ENCODE measurements around the gene PHOX2A. TPM values are rescaled to one million over a fixed set of nuclear protein-coding genes. Genes with fewer than 3 reads are reported as not detected.
A peak's percentile ranks its signal among the peaks of the same experiment; 100 is the strongest.

PHOX2A gene
- total RNA-seq (2021) (1.3 to 1.6 TPM (median 1.3 TPM) in 3 replicates), Bru-seq, nascent RNA (percentile 36 among the genes with signal in this experiment)
- long read RNA-seq, experiment 1, result 0 reads
- long read RNA-seq, experiment 2, partial matches to known transcripts, result 0 of 2 reads
- long read RNA-seq, experiment 2, other reads (novel, unspliced or antisense), result 1 of 2 reads
- long read RNA-seq, experiment 3, result 0 reads

- no peaks in the 10 kb centered on the region for H3K36me3 Mint-ChIP-seq
- H3K27me3 Mint-ChIP-seq (ENCODE audit: low read depth), result peaks cover 45% of the 10 kb centered on the region
- peaks cover 35% of the 10 kb centered on the region for H3K4me1 Mint-ChIP-seq
- peak; percentile 36 for ATAC-seq
- peak; percentile 68 for DNase-seq (ENCODE audit: low spot score)
- peak within 1 kb of the TSS; percentile 74 for H3K4me3 Mint-ChIP-seq
- POLR2A ChIA-PET, result no interaction called here
- no peak within 1 kb of the TSS for H3K27ac Mint-ChIP-seq
- no peak for TF ChIP-seq ZNF219 (CRISPR knock-in tag; IDR thresholded peaks at IDR 0.05; ENCODE audit: borderline replicate concordance)
- TF ChIP-seq MXD4 (CRISPR knock-in tag; IDR thresholded peaks at IDR 0.05; ENCODE audit: borderline replicate concordance), result no peak
- no peak for TF ChIP-seq RELA (CRISPR knock-in tag; IDR thresholded peaks at IDR 0.05; ENCODE audit: borderline replicate concordance)
- no peak for TF ChIP-seq CDX4 (CRISPR knock-in tag; IDR thresholded peaks at IDR 0.05; ENCODE audit: borderline replicate concordance)
- no peak for TF ChIP-seq TEAD4 (CRISPR knock-in tag; IDR thresholded peaks at IDR 0.05)
- TF ChIP-seq, protein P1, sequence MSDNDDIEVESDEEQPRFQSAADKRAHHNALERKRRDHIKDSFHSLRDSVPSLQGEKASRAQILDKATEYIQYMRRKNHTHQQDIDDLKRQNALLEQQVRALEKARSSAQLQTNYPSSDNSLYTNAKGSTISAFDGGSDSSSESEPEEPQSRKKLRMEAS (CRISPR knock-in tag; IDR thresholded peaks at IDR 0.05), result no peak
- no peak for TF ChIP-seq NR1H2 (CRISPR knock-in tag; IDR thresholded peaks at IDR 0.05)
- TF ChIP-seq SOX15 (CRISPR knock-in tag; IDR thresholded peaks at IDR 0.05), result no peak
- no peak for TF ChIP-seq TP53 (CRISPR knock-in tag; IDR thresholded peaks at IDR 0.05)
- TF ChIP-seq SMAD4 (CRISPR knock-in tag; IDR thresholded peaks at IDR 0.05), result no peak
- no peak for TF ChIP-seq ZNF263 (CRISPR knock-in tag; IDR thresholded peaks at IDR 0.05; ENCODE audit: low read depth)
- no peak for TF ChIP-seq ZNF317 (CRISPR knock-in tag; IDR thresholded peaks at IDR 0.05; ENCODE audit: borderline replicate concordance, low read depth)
- TF ChIP-seq EMX1 (CRISPR knock-in tag; IDR thresholded peaks at IDR 0.05), result no peak
- TF ChIP-seq PRDM15 (CRISPR knock-in tag; IDR thresholded peaks at IDR 0.05), result no peak
- no peak for TF ChIP-seq ATF3 (CRISPR knock-in tag; conservative IDR thresholded peaks at IDR 0.05)
- CTCF ChIA-PET, result interaction anchor here (1.0 to 7.5 kb wide), 8 partner anchors 21 to 227 kb away, joined by 3 to 89 read pairs (median 4); partner anchors contain the start of gene CLPB
- no peaks in the 10 kb centered on the region for H3K9me3 Mint-ChIP-seq
Measured at GRCh38 chr11:72244060-72244360, at the start of gene PHOX2A. Gene PHOX2A, minus strand, starts transcription at chr11:72244176. Its CDS starts 172 bp downstream, at chr11:72244004.

DNA sequence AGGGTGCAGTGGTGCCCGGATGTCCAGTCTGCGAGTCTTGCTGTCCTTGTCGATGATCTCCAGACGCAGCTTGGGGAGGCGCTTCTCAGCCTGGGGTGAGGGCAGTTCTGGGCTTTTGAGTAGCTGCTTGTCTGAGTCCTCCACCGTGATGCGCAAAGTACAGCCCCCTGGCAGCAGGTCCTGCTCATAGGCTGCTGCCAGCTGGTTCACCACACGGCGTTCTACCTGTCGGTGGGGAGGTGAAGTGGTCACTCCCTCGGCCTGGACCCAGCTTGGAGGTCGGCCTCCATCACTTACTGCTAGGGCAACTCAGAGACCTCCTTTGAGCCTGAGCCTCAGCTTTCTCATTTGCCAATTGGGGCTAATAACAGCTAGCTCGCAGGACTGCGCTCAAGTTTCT is 49.4 kb upstream of the PHOX2A start:
- Mint-ChIP-seq H3K27ac (no peak overlapping the region), H3K36me3 (peaks cover 5% of the 10 kb centered on the region), H3K4me1 (no peaks in the 10 kb centered on the region), H3K27me3 (ENCODE audit: low read depth) (no peaks in the 10 kb centered on the region), H3K9me3 (no peaks in the 10 kb centered on the region), H3K4me3 (no peak overlapping the region)
- DNase-seq (ENCODE audit: low spot score) (no peak), ATAC-seq (no peak)
- TF ChIP-seq, protein P2, sequence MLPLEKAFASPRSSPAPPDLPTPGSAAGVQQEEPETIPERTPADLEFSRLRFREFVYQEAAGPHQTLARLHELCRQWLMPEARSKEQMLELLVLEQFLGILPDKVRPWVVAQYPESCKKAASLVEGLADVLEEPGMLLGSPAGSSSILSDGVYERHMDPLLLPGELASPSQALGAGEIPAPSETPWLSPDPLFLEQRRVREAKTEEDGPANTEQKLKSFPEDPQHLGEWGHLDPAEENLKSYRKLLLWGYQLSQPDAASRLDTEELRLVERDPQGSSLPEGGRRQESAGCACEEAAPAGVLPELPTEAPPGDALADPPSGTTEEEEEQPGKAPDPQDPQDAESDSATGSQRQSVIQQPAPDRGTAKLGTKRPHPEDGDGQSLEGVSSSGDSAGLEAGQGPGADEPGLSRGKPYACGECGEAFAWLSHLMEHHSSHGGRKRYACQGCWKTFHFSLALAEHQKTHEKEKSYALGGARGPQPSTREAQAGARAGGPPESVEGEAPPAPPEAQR (CRISPR knock-in tag; IDR thresholded peaks at IDR 0.05), result no peak
- TF ChIP-seq, protein P1 (CRISPR knock-in tag; IDR thresholded peaks at IDR 0.05), result no peak
- TF ChIP-seq ZBTB21 (CRISPR knock-in tag; IDR thresholded peaks at IDR 0.05; ENCODE audit: borderline replicate concordance), result no peak
- TF ChIP-seq, protein P3, sequence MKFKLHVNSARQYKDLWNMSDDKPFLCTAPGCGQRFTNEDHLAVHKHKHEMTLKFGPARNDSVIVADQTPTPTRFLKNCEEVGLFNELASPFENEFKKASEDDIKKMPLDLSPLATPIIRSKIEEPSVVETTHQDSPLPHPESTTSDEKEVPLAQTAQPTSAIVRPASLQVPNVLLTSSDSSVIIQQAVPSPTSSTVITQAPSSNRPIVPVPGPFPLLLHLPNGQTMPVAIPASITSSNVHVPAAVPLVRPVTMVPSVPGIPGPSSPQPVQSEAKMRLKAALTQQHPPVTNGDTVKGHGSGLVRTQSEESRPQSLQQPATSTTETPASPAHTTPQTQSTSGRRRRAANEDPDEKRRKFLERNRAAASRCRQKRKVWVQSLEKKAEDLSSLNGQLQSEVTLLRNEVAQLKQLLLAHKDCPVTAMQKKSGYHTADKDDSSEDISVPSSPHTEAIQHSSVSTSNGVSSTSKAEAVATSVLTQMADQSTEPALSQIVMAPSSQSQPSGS (CRISPR knock-in tag; IDR thresholded peaks at IDR 0.05; ENCODE audit: borderline replicate concordance, low read depth), result no peak
- TF ChIP-seq CBFB (CRISPR knock-in tag; IDR thresholded peaks at IDR 0.05; ENCODE audit: low read depth), result no peak
- no peak for TF ChIP-seq ATF3 (CRISPR knock-in tag; conservative IDR thresholded peaks at IDR 0.05)
- TF ChIP-seq AR (CRISPR knock-in tag; IDR thresholded peaks at IDR 0.05), result no peak
- TF ChIP-seq CREM (CRISPR knock-in tag; IDR thresholded peaks at IDR 0.05), result no peak
- no peak for TF ChIP-seq ZNF138 (CRISPR knock-in tag; conservative IDR thresholded peaks at IDR 0.05)
- CTCF ChIA-PET, result interaction anchor here (0.8 to 3.6 kb wide), 4 partner anchors 60 to 268 kb away, joined by 3 to 29 read pairs (median 4); no protein-coding TSS in a partner anchor
- POLR2A ChIA-PET, result no interaction called here

Data from WTC11 (cell line).